HepG2 (cell line): Measurements from ENCODE around the gene TPRN. TPM values are rescaled to one million over a fixed set of nuclear protein-coding genes. Genes with fewer than 3 reads are reported as not detected.
A peak's percentile ranks its signal among the peaks of the same experiment; 100 is the strongest.

Source experiments
- CENPX ChIP-seq: sonication (generic); formaldehyde crosslinking; IDR thresholded peaks from 2 replicates; pipeline ENCODE4 v1.9.0; 2021; ENCODE audit warnings: mild to moderate bottlenecking, missing genetic modification reagents, moderate library complexity
- CTCF ChIP-seq: sonication (generic); formaldehyde crosslinking; IDR thresholded peaks from 2 replicates; pipeline ENCODE4 v1.5.0; 2020; ENCODE audit warnings: mild to moderate bottlenecking, missing genetic modification reagents, moderate library complexity
- HDAC2 ChIP-seq: sonication (generic); formaldehyde crosslinking; IDR thresholded peaks from 2 replicates; pipeline ENCODE4 v1.4.0; 2020; ENCODE audit warnings: missing genetic modification reagents
- IKZF5 ChIP-seq: IDR thresholded peaks from 2 replicates; pipeline ENCODE4 v1.6.1; 2018; ENCODE audit warnings: missing genetic modification reagents, mild to moderate bottlenecking, missing compliant biosample characterization
- KDM1A ChIP-seq: IDR thresholded peaks from 2 replicates; pipeline ENCODE4 v1.6.1; 2016; ENCODE audit warnings: missing compliant biosample characterization
- MAFF ChIP-seq: IDR thresholded peaks from 2 replicates; pipeline ENCODE4 v1.6.1; 2011; ENCODE audit warnings: low read depth, low read length, improper control_type of control experiment
- NR2F1 ChIP-seq, 2 experiments: fragments of 450-650 bp in 1 of 2; formaldehyde crosslinking in 1 of 2; IDR thresholded peaks; 2 replicates each; pipeline versions ENCODE4 v1.5.0 to v1.6.1; 2016 to 2020; ENCODE audit warnings: mild to moderate bottlenecking in 1 of 2, missing compliant biosample characterization in 1 of 2, missing genetic modification reagents in 1 of 2, moderate library complexity in 1 of 2
- RFXANK ChIP-seq: IDR thresholded peaks from 2 replicates; pipeline ENCODE4 v1.6.1; 2016
- SMAD9 ChIP-seq: sonication (generic); formaldehyde crosslinking; IDR thresholded peaks from 2 replicates; pipeline ENCODE4 v1.5.1; 2020; ENCODE audit warnings: mild to moderate bottlenecking, missing genetic modification reagents
- SRY ChIP-seq: sonication (generic); formaldehyde crosslinking; IDR thresholded peaks from 2 replicates; pipeline ENCODE4 v1.8.0; 2022; ENCODE audit warnings: mild to moderate bottlenecking, missing genetic modification reagents
- ZNF124 ChIP-seq: sonication (generic); formaldehyde crosslinking; IDR thresholded peaks from 2 replicates; pipeline ENCODE4 v1.4.0; 2020; ENCODE audit warnings: missing genetic modification reagents
- ZNF160 ChIP-seq: sonication (generic); formaldehyde crosslinking; IDR thresholded peaks from 2 replicates; pipeline ENCODE4 v1.8.0; 2022; ENCODE audit warnings: mild to moderate bottlenecking, inconsistent platforms, missing genetic modification reagents
- ZNF34 ChIP-seq: sonication (generic); formaldehyde crosslinking; IDR thresholded peaks from 2 replicates; pipeline ENCODE4 v1.4.0; 2020; ENCODE audit warnings: mild to moderate bottlenecking, missing genetic modification reagents, borderline replicate concordance
- ZNF432 ChIP-seq: sonication (generic); formaldehyde crosslinking; IDR thresholded peaks from 2 replicates; pipeline ENCODE4 v1.5.0; 2020; ENCODE audit warnings: missing genetic modification reagents, mild to moderate bottlenecking, borderline replicate concordance
- ZNF546 ChIP-seq: sonication (generic); formaldehyde crosslinking; conservative IDR thresholded peaks from 2 replicates; pipeline ENCODE4 v1.8.1; 2023; ENCODE audit warnings: mild to moderate bottlenecking, missing genetic modification reagents
- ZNF839 ChIP-seq: sonication (generic); formaldehyde crosslinking; IDR thresholded peaks from 2 replicates; pipeline ENCODE4 v1.4.0; 2020; ENCODE audit warnings: missing genetic modification reagents, mild to moderate bottlenecking, borderline replicate concordance
- polyA plus RNA-seq, 8 experiments: library from polyadenylated mRNA; depleted of rRNA in 3 of 8; stranded (reverse) in 7 of 8; unstranded in 1 of 8; fragments of >200 nt; fragmentation: Illumina TruSeq in 4 of 8; extraction: Trizol in 4 of 8; gene quantifications; 2 replicates each; pipeline versions ENCODE4 v1.2.1 to v1.2.3, GENCODE V29; 2011 to 2016; ENCODE audit warnings: low read depth in 4 of 8, missing spikeins in 1 of 8, mixed read lengths in 1 of 8; ENCODE audit not compliant: insufficient read depth in 1 of 8
- total RNA-seq, 5 experiments: library from RNA; depleted of rRNA; stranded (reverse); fragments of >200 nt; fragmentation: Illumina TruSeq; extraction: Trizol; gene quantifications; 2 replicates each; pipeline ENCODE4 v1.2.3, GENCODE V29; 2016; ENCODE audit warnings: low read depth in 1 of 5
- TF ChIP-seq, protein P1 (sequence below): sonication (generic); formaldehyde crosslinking; conservative IDR thresholded peaks from 2 replicates; pipeline ENCODE4 v1.4.0; 2020; ENCODE audit warnings: missing genetic modification reagents
- TF ChIP-seq, protein P2 (sequence below): sonication (generic); formaldehyde crosslinking; IDR thresholded peaks from 2 replicates; pipeline ENCODE4 v1.4.0; 2020; ENCODE audit warnings: missing genetic modification reagents
- TF ChIP-seq, protein P3 (sequence below): sonication (generic); formaldehyde crosslinking; IDR thresholded peaks from 2 replicates; pipeline ENCODE4 v1.8.0; 2022; ENCODE audit warnings: mild to moderate bottlenecking, missing genetic modification reagents, moderate library complexity

Gene TPRN
- total and polyA plus RNA-seq, 2 of the 13 experiments (the other 11 are each of a cell fraction or from before 2014, with no cell fraction given), result 10.1 to 19.2 TPM

GRCh38 chr9:137218754-137219271 lies 18.3 kb upstream of the TPRN start (continued):
- TF ChIP-seq ZNF34 (no peak), ZNF432 (CRISPR knock-in tag) (no peak), MAFF (no peak), HDAC2 (CRISPR knock-in tag) (peak; percentile 75), SRY (CRISPR knock-in tag) (0 out of 2 replicates have a peak, but pooled peaks have one; percentile 53), ZNF546 (0 out of 2 replicates have a peak, but pooled peaks have one; percentile 60), KDM1A (CRISPR knock-in tag) (no peak), IKZF5 (CRISPR knock-in tag) (peak; percentile 54; the same call in 1 of the 2 replicates), NR2F1 (CRISPR knock-in tag; IDR thresholded peaks at IDR 0.05) (peak in 1 of 2 experiments; percentile 43; a peak in 1 of 4 replicates), CTCF (CRISPR knock-in tag) (0 out of 2 replicates have a peak, but pooled peaks have one; percentile 3), RFXANK (CRISPR knock-in tag) (no peak), CENPX (no peak), ZNF124 (0 out of 2 replicates have a peak, but pooled peaks have one; percentile 60), ZNF160 (CRISPR knock-in tag) (0 out of 2 replicates have a peak, but pooled peaks have one; percentile 17), ZNF839 (no peak; the same call in 1 of the 2 replicates), SMAD9 (CRISPR knock-in tag) (no peak)
- TF ChIP-seq, protein P1, sequence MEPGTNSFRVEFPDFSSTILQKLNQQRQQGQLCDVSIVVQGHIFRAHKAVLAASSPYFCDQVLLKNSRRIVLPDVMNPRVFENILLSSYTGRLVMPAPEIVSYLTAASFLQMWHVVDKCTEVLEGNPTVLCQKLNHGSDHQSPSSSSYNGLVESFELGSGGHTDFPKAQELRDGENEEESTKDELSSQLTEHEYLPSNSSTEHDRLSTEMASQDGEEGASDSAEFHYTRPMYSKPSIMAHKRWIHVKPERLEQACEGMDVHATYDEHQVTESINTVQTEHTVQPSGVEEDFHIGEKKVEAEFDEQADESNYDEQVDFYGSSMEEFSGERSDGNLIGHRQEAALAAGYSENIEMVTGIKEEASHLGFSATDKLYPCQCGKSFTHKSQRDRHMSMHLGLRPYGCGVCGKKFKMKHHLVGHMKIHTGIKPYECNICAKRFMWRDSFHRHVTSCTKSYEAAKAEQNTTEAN (CRISPR knock-in tag), result no peak
- TF ChIP-seq, protein P2, sequence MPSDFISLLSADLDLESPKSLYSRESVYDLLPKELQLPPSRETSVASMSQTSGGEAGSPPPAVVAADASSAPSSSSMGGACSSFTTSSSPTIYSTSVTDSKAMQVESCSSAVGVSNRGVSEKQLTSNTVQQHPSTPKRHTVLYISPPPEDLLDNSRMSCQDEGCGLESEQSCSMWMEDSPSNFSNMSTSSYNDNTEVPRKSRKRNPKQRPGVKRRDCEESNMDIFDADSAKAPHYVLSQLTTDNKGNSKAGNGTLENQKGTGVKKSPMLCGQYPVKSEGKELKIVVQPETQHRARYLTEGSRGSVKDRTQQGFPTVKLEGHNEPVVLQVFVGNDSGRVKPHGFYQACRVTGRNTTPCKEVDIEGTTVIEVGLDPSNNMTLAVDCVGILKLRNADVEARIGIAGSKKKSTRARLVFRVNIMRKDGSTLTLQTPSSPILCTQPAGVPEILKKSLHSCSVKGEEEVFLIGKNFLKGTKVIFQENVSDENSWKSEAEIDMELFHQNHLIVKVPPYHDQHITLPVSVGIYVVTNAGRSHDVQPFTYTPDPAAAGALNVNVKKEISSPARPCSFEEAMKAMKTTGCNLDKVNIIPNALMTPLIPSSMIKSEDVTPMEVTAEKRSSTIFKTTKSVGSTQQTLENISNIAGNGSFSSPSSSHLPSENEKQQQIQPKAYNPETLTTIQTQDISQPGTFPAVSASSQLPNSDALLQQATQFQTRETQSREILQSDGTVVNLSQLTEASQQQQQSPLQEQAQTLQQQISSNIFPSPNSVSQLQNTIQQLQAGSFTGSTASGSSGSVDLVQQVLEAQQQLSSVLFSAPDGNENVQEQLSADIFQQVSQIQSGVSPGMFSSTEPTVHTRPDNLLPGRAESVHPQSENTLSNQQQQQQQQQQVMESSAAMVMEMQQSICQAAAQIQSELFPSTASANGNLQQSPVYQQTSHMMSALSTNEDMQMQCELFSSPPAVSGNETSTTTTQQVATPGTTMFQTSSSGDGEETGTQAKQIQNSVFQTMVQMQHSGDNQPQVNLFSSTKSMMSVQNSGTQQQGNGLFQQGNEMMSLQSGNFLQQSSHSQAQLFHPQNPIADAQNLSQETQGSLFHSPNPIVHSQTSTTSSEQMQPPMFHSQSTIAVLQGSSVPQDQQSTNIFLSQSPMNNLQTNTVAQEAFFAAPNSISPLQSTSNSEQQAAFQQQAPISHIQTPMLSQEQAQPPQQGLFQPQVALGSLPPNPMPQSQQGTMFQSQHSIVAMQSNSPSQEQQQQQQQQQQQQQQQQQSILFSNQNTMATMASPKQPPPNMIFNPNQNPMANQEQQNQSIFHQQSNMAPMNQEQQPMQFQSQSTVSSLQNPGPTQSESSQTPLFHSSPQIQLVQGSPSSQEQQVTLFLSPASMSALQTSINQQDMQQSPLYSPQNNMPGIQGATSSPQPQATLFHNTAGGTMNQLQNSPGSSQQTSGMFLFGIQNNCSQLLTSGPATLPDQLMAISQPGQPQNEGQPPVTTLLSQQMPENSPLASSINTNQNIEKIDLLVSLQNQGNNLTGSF (CRISPR knock-in tag), result no peak
- TF ChIP-seq, protein P3, sequence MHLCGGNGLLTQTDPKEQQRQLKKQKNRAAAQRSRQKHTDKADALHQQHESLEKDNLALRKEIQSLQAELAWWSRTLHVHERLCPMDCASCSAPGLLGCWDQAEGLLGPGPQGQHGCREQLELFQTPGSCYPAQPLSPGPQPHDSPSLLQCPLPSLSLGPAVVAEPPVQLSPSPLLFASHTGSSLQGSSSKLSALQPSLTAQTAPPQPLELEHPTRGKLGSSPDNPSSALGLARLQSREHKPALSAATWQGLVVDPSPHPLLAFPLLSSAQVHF (CRISPR knock-in tag), result no peak
